K562 (cell line): Measurements from ENCODE around the gene PRSS21. TPM values are rescaled to one million over a fixed set of nuclear protein-coding genes. Genes with fewer than 3 reads are reported as not detected.

Source experiments
- BCOR ChIP-seq: fragments of 450-650 bp; IDR thresholded peaks from 2 replicates; pipeline ENCODE4 v1.6.1; 2016
- CXXC5 ChIP-seq: fragments of 250-450 bp; sonication (Bioruptor Pico); IDR thresholded peaks from 2 replicates; pipeline ENCODE4 v1.8.0; 2022; ENCODE audit warnings: inconsistent platforms, mild to moderate bottlenecking, moderate library complexity
- HSF4 ChIP-seq: fragments of 250-450 bp; sonication (Bioruptor Pico); IDR thresholded peaks from 2 replicates; pipeline ENCODE4 v2.1.2; 2022; ENCODE audit warnings: mild to moderate bottlenecking, moderate library complexity, borderline replicate concordance
- KLF13 ChIP-seq: fragments of 450-650 bp; IDR thresholded peaks from 2 replicates; pipeline ENCODE4 v1.6.1; 2016; ENCODE audit warnings: missing genetic modification characterization, low read depth, mild to moderate bottlenecking, missing compliant biosample characterization, moderate library complexity, borderline replicate concordance
- MTA2 ChIP-seq: fragments of 450-650 bp; IDR thresholded peaks from 2 replicates; pipeline ENCODE4 v1.6.1; 2016; ENCODE audit warnings: low read depth
- MYC ChIP-seq, 2 experiments: fragments of 250-450 bp in 1 of 2; sonication (Bioruptor Pico) in 1 of 2; IDR thresholded peaks; 2 replicates each; pipeline versions ENCODE4 v1.5.1 to v1.6.1; 2012 to 2021; ENCODE audit warnings: low read depth in 2 of 2, borderline replicate concordance in 1 of 2, improper control_type of control experiment in 1 of 2, low read length in 1 of 2, mild to moderate bottlenecking in 1 of 2, moderate library complexity in 1 of 2
- PCBP1 ChIP-seq: fragments of 200-400 bp; formaldehyde crosslinking; IDR thresholded peaks from 2 replicates; pipeline ENCODE4 v1.6.1; 2018; ENCODE audit warnings: mild to moderate bottlenecking, low read depth, low read length; ENCODE audit not compliant: poor library complexity, severe bottlenecking
- PCBP2 ChIP-seq: fragments of 200-400 bp; formaldehyde crosslinking; IDR thresholded peaks from 2 replicates; pipeline ENCODE4 v1.6.1; 2018; ENCODE audit warnings: low read length, low read depth, mild to moderate bottlenecking, moderate library complexity; ENCODE audit not compliant: poor library complexity, severe bottlenecking
- PHB2 ChIP-seq: fragments of 450-650 bp; IDR thresholded peaks from 2 replicates; pipeline ENCODE4 v1.6.1; 2017; ENCODE audit warnings: low read depth
- PML ChIP-seq: IDR thresholded peaks from 2 replicates; pipeline ENCODE4 v1.6.1; 2012; ENCODE audit warnings: low read length, inconsistent platforms
- RUNX1 ChIP-seq: sonication (generic); IDR thresholded peaks from 2 replicates; pipeline ENCODE4 v1.6.1; 2016; ENCODE audit warnings: antibody characterized with exemption, low read depth
- SP1 ChIP-seq: sonication (generic); formaldehyde crosslinking; IDR thresholded peaks from 2 replicates; pipeline ENCODE4 v1.8.1; 2022; ENCODE audit warnings: mild to moderate bottlenecking, missing genetic modification reagents
- SPI1 ChIP-seq: IDR thresholded peaks from 2 replicates; pipeline ENCODE4 v1.6.1; 2011; ENCODE audit warnings: low read depth, low read length, control low read depth, borderline replicate concordance
- ZFP1 ChIP-seq: fragments of 450-650 bp; formaldehyde crosslinking; IDR thresholded peaks from 2 replicates; pipeline ENCODE4 v1.4.0; 2020; ENCODE audit warnings: mild to moderate bottlenecking, mixed read lengths
- ZNF121 ChIP-seq: sonication (generic); formaldehyde crosslinking; conservative IDR thresholded peaks from 2 replicates; pipeline ENCODE4 v1.8.0; 2022; ENCODE audit warnings: missing genetic modification reagents
- ZNF175 ChIP-seq: fragments of 200-800 bp; sonication (Bioruptor generic); IDR thresholded peaks from 2 replicates; pipeline ENCODE4 v1.6.1; 2016; ENCODE audit warnings: low read depth, mild to moderate bottlenecking, missing genetic modification characterization, missing compliant biosample characterization
- ZNF586 ChIP-seq: fragments of 450-650 bp; formaldehyde crosslinking; conservative IDR thresholded peaks from 2 replicates; pipeline ENCODE4 v1.4.0; 2020; ENCODE audit warnings: mild to moderate bottlenecking, moderate library complexity
- polyA plus RNA-seq, 8 experiments: library from polyadenylated mRNA; depleted of rRNA in 4 of 8; stranded (reverse) in 5 of 8; unstranded in 3 of 8; fragments of >200 nt; fragmentation: Nextera tagmentation in 2 of 8; fragmentation: Illumina TruSeq in 1 of 8; extraction: Ambion mirVana in 2 of 8; extraction: Trizol in 1 of 8; gene quantifications; 2 replicates each; pipeline versions ENCODE4 v1.2.1 to v1.2.3, GENCODE V29; 2011 to 2014; ENCODE audit warnings: inconsistent platforms in 1 of 8, missing spikeins in 1 of 8
- total RNA-seq, 7 experiments: library from RNA; depleted of rRNA in 6 of 7; stranded (reverse); fragments of >200 nt in 6 of 7; fragmentation: Illumina TruSeq in 2 of 7; extraction: Trizol in 2 of 7; gene quantifications; 2 replicates each; pipeline versions ENCODE4 v1.2.1 to v1.2.3, GENCODE V29; 2011 to 2021; ENCODE audit warnings: low replicate concordance in 1 of 7
- TF ChIP-seq, protein P1 (sequence below): sonication (generic); formaldehyde crosslinking; IDR thresholded peaks from 2 replicates; pipeline ENCODE4 v1.9.0; 2022; ENCODE audit warnings: mild to moderate bottlenecking, missing genetic modification reagents
- TF ChIP-seq, protein P2 (sequence below): IDR thresholded peaks from 2 replicates; pipeline ENCODE4 v1.6.1; 2011; ENCODE audit warnings: borderline replicate concordance, low read depth, mild to moderate bottlenecking, moderate library complexity, low read length; ENCODE audit not compliant: insufficient read depth, poor library complexity, severe bottlenecking
- TF ChIP-seq, protein P3 (sequence below): conservative IDR thresholded peaks from 2 replicates; pipeline ENCODE4 v1.6.1; 2011; ENCODE audit warnings: low read depth, mild to moderate bottlenecking, low read length; ENCODE audit not compliant: control insufficient read depth
- TF ChIP-seq, protein P4 (sequence below), 2 experiments: fragments of 450-650 bp; IDR thresholded peaks; 2 replicates each; pipeline ENCODE4 v1.6.1; 2016

The PRSS21 gene
- total and polyA plus RNA-seq, 9 of the 15 experiments (the other 6 are each of a cell fraction or from before 2014, with no cell fraction given) = 12.1 to 121 (median 61.3) TPM

DNA sequence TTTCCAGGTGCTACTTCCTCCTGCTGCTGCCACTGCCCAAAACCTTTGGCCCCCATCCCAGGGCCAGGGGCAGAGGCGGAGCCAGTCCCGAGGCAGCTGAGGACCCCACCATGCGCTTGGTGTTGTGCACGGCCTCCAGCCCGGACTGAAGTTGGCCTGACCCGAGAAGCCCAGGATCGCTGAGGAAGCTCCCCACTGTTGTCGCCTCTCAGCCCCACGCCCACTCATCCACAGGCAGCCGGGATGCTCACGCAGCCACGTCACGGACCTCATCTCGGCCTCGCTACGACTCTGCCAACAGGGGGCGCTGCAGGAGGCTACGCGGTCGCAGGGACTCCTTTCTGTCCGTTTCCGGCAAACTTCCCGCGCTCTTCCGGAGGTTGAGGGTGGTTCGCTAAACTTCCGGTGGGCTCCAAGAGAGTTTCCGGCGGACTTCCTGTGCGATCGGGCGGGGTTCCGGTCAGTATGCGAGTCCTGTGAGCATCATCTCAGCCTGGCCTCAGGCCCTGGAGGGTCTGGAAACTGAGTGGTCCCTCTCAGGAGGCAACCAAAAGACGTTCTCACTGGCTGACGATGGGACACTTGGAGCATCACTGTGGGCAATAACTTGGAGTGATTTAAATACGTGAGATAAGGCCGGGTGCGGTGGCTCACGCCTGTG, 25.4 kb downstream of the PRSS21 start (continued):
- TF ChIP-seq ZNF121 (CRISPR knock-in tag) (no peak), PML (no peak), BCOR (no peak), KLF13 (tag) (no peak), PCBP2 (no peak), SP1 (CRISPR knock-in tag) (0 out of 2 replicates have a peak, but pooled peaks have one; percentile 26), ZNF586 (CRISPR knock-in tag) (no peak), RUNX1 (no peak), HSF4 (no peak), PHB2 (no peak), CXXC5 (CRISPR knock-in tag) (peak; percentile 72), MTA2 (no peak), SPI1 (no peak), ZFP1 (no peak), ZNF175 (CRISPR knock-in tag) (no peak), MYC (IDR thresholded peaks at IDR 0.05; ENCODE audit: low read depth, low read length) (no peak), MYC (CRISPR knock-in tag; IDR thresholded peaks at IDR 0.05; ENCODE audit: borderline replicate concordance, low read depth) (no peak), PCBP1 (no peak)
- TF ChIP-seq, protein P1, sequence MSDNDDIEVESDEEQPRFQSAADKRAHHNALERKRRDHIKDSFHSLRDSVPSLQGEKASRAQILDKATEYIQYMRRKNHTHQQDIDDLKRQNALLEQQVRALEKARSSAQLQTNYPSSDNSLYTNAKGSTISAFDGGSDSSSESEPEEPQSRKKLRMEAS = 0 out of 2 replicates have a peak, but pooled peaks have one; percentile 11
- TF ChIP-seq, protein P2, sequence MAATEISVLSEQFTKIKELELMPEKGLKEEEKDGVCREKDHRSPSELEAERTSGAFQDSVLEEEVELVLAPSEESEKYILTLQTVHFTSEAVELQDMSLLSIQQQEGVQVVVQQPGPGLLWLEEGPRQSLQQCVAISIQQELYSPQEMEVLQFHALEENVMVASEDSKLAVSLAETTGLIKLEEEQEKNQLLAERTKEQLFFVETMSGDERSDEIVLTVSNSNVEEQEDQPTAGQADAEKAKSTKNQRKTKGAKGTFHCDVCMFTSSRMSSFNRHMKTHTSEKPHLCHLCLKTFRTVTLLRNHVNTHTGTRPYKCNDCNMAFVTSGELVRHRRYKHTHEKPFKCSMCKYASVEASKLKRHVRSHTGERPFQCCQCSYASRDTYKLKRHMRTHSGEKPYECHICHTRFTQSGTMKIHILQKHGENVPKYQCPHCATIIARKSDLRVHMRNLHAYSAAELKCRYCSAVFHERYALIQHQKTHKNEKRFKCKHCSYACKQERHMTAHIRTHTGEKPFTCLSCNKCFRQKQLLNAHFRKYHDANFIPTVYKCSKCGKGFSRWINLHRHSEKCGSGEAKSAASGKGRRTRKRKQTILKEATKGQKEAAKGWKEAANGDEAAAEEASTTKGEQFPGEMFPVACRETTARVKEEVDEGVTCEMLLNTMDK = peak; percentile 95
- TF ChIP-seq, protein P3, sequence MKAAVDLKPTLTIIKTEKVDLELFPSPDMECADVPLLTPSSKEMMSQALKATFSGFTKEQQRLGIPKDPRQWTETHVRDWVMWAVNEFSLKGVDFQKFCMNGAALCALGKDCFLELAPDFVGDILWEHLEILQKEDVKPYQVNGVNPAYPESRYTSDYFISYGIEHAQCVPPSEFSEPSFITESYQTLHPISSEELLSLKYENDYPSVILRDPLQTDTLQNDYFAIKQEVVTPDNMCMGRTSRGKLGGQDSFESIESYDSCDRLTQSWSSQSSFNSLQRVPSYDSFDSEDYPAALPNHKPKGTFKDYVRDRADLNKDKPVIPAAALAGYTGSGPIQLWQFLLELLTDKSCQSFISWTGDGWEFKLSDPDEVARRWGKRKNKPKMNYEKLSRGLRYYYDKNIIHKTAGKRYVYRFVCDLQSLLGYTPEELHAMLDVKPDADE = no peak
- TF ChIP-seq, protein P4, sequence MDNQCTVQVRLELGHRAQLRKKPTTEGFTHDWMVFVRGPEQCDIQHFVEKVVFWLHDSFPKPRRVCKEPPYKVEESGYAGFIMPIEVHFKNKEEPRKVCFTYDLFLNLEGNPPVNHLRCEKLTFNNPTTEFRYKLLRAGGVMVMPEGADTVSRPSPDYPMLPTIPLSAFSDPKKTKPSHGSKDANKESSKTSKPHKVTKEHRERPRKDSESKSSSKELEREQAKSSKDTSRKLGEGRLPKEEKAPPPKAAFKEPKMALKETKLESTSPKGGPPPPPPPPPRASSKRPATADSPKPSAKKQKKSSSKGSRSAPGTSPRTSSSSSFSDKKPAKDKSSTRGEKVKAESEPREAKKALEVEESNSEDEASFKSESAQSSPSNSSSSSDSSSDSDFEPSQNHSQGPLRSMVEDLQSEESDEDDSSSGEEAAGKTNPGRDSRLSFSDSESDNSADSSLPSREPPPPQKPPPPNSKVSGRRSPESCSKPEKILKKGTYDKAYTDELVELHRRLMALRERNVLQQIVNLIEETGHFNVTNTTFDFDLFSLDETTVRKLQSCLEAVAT (IDR thresholded peaks at IDR 0.05) = no peak
